ENCODE measurements around the gene CHPF.

CHPF gene

GRCh38 chr2:219572237-219573001, 28.8 kb upstream of the CHPF start, which contains the start of gene INHA:
Gene INHA, plus strand, starts transcription at chr2:219572310. Its CDS starts 65 bp downstream, at chr2:219572375.
- peak; percentile 26 for DNase-seq (ENCODE audit: low spot score)
- in situ Hi-C loops (cut with MboI; ENCODE audit: low pct_unique_long_range_greater_than_20kb, low sequenced_read_pairs, unreplicated experiment): no loop called here
- TF ChIP-seq CTCF (IDR thresholded peaks at IDR 0.05; ENCODE audit: extremely low read depth, insufficient read depth, missing control alignments): no peak

- DNase-seq (ENCODE audit: low spot score): peak; percentile 62
- TF ChIP-seq CTCF (IDR thresholded peaks at IDR 0.05; ENCODE audit: extremely low read depth, insufficient read depth, missing control alignments): no peak
- in situ Hi-C loops (cut with MboI; ENCODE audit: low pct_unique_long_range_greater_than_20kb, low sequenced_read_pairs, unreplicated experiment): no loop called here
These were observed 28.0 kb upstream of the CHPF start, which contains the start of gene OBSL1 for GRCh38 chr2:219571311-219572236. Gene OBSL1, minus strand, starts transcription at chr2:219571539. Its CDS starts 307 bp downstream, at chr2:219571232.

- in situ Hi-C loops (cut with MboI; ENCODE audit: low pct_unique_long_range_greater_than_20kb, low sequenced_read_pairs, unreplicated experiment): no loop called here
- DNase-seq (ENCODE audit: low spot score): peak; percentile 47
- no peak for TF ChIP-seq CTCF (IDR thresholded peaks at IDR 0.05; ENCODE audit: extremely low read depth, insufficient read depth, missing control alignments)
These were observed 27.3 kb upstream of the CHPF start for GRCh38 chr2:219570924-219571310.

GRCh38 chr2:219570194-219570923, 26.8 kb upstream of the CHPF start:
- no peak for TF ChIP-seq CTCF (IDR thresholded peaks at IDR 0.05; ENCODE audit: extremely low read depth, insufficient read depth, missing control alignments)
- in situ Hi-C loops (cut with MboI; ENCODE audit: low pct_unique_long_range_greater_than_20kb, low sequenced_read_pairs, unreplicated experiment): no loop called here
- DNase-seq (ENCODE audit: low spot score): no peak

- DNase-seq (ENCODE audit: low spot score): no peak
- in situ Hi-C loops (cut with MboI; ENCODE audit: low pct_unique_long_range_greater_than_20kb, low sequenced_read_pairs, unreplicated experiment): no loop called here
- TF ChIP-seq CTCF (IDR thresholded peaks at IDR 0.05; ENCODE audit: extremely low read depth, insufficient read depth, missing control alignments): no peak
These were observed 26.0 kb upstream of the CHPF start for GRCh38 chr2:219569635-219570034.

- in situ Hi-C loops (cut with MboI; ENCODE audit: low pct_unique_long_range_greater_than_20kb, low sequenced_read_pairs, unreplicated experiment): no loop called here
- no peak for TF ChIP-seq CTCF (IDR thresholded peaks at IDR 0.05; ENCODE audit: extremely low read depth, insufficient read depth, missing control alignments)
- DNase-seq (ENCODE audit: low spot score): no peak
These were observed 25.4 kb upstream of the CHPF start for GRCh38 chr2:219569041-219569440.

Data from GM13977 (cell line).